Spleen (tissue), 7 donors: ENCODE data around the gene MAST4.

ENCODE experiments used
- POLR2A ChIP-seq, 3 donors: fragments of 450-650 bp; IDR thresholded peaks; one replicate each; pipeline ENCODE4 v1.5.1; 2017; ENCODE audit warnings: antibody characterized with exemption in 3 of 3, mild to moderate bottlenecking in 1 of 3
- POLR2AphosphoS5 ChIP-seq, 3 donors: sonication (generic); formaldehyde crosslinking; IDR thresholded peaks; one replicate each; pipeline ENCODE4 v1.5.1; 2017; ENCODE audit warnings: antibody characterized with exemption in 3 of 3
- TF ChIP-seq, protein P1 (sequence below), 11 experiments: fragments of 200-600 bp in 7 of 11; fragments of 450-650 bp in 4 of 11; sonication (generic) in 4 of 11; IDR thresholded peaks in 8 of 11; conservative IDR thresholded peaks in 3 of 11; 1 replicate in 7 of 11; 2 replicates in 4 of 11; pipeline versions ENCODE4 v1.4.0 to v1.8.0; 2016 to 2021; ENCODE audit warnings: antibody characterized with exemption in 11 of 11, inconsistent platforms in 4 of 11, mild to moderate bottlenecking in 1 of 11
- donor health status: DM: no; HTN: no; CAD: no; lungs with moderate emphysema.
- donor health status: DM: no; HTN: no; CAD: no.
- donor health status: DM: no; HTN: no; CAD: no.

DNA sequence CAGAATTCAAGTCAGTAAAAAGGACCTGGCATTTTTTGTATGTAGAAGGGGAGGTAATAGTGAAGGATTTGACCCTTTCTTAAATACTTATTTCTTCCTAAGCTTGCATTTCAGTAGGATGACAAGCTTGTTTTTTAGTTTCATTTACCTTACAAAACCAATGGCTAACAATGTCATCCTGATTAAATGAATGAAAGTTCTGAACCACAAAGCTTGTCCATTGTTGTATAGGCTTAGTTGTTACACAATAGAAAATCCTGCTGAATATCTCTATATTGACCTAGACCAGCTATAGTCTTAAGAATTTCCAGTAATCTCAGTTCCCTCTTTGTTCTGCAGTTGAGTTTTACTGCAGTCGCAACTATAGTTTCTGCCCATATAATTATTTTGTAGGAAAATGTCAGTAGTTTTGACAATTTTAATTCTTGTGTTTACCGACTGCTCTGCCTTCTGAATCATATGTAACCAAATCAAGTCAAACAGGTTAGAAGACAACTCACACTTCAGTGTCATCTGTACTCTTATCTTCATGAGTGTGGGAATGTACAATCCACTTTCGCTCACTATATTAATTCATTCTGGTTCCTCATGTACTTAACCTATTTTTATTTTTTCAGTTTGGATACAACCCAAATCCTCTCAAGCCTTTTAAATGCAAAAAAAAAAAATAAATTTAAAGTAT, 404.7 kb downstream of the MAST4 start:
- TF ChIP-seq, protein P1, sequence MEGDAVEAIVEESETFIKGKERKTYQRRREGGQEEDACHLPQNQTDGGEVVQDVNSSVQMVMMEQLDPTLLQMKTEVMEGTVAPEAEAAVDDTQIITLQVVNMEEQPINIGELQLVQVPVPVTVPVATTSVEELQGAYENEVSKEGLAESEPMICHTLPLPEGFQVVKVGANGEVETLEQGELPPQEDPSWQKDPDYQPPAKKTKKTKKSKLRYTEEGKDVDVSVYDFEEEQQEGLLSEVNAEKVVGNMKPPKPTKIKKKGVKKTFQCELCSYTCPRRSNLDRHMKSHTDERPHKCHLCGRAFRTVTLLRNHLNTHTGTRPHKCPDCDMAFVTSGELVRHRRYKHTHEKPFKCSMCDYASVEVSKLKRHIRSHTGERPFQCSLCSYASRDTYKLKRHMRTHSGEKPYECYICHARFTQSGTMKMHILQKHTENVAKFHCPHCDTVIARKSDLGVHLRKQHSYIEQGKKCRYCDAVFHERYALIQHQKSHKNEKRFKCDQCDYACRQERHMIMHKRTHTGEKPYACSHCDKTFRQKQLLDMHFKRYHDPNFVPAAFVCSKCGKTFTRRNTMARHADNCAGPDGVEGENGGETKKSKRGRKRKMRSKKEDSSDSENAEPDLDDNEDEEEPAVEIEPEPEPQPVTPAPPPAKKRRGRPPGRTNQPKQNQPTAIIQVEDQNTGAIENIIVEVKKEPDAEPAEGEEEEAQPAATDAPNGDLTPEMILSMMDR (IDR thresholded peaks at IDR 0.05 in 8 of 11, conservative IDR thresholded peaks at IDR 0.05 in 3 of 11) = no peak
- TF ChIP-seq POLR2A (IDR thresholded peaks at IDR 0.05) (no peak), POLR2AphosphoS5 (IDR thresholded peaks at IDR 0.05) (no peak)
